Activated CD8-positive, alpha-beta memory T cell treated with anti-CD3 and anti-CD28 coated beads for 48 hours (primary cell): Measurements from ENCODE around the gene CPNE2.
"Not testable (repeated sequence)": the region's sequence is repeated elsewhere in the genome, so short reads cannot be mapped to it uniquely, and the experiment has no call there.

Source experiments
- DNase-seq, 3 experiments: peaks; one replicate each; pipeline ENCODE4 v3.0.0-alpha.2; 2020; ENCODE audit warnings: low read depth in 2 of 3, low spot score in 2 of 3

The CPNE2 gene

GRCh38 chr16:57069635-57070370 lies 22.6 kb upstream of the CPNE2 start:
- DNase-seq, result no peak

GRCh38 chr16:57070424-57070823 lies 22.0 kb upstream of the CPNE2 start:
- DNase-seq, result no peak

GRCh38 chr16:57071081-57071732 lies 21.2 kb upstream of the CPNE2 start:
- DNase-seq, result not testable (repeated sequence)

GRCh38 chr16:57071831-57072582 lies 20.4 kb upstream of the CPNE2 start:
- no peak for DNase-seq

GRCh38 chr16:57072616-57073275 lies 19.6 kb upstream of the CPNE2 start:
- DNase-seq, result no peak

GRCh38 chr16:57077714-57078113 lies 14.7 kb upstream of the CPNE2 start:
- no peak for DNase-seq

GRCh38 chr16:57081744-57082143 lies 10.6 kb upstream of the CPNE2 start:
- no peak for DNase-seq

- DNase-seq, result no peak
These were observed 9.7 kb upstream of the CPNE2 start for GRCh38 chr16:57082664-57083063.

- no peak for DNase-seq
These were observed 8.8 kb upstream of the CPNE2 start for GRCh38 chr16:57083485-57084126.

GRCh38 chr16:57084257-57084770 lies 8.1 kb upstream of the CPNE2 start:
- DNase-seq, result peak; percentile 48 to 51 (median 49)

- DNase-seq, result no peak
These were observed 7.4 kb upstream of the CPNE2 start for GRCh38 chr16:57084996-57085395.

- no peak for DNase-seq
These were observed 5.4 kb upstream of the CPNE2 start for GRCh38 chr16:57087003-57087402.

GRCh38 chr16:57089406-57089805 lies 3.0 kb upstream of the CPNE2 start:
- no peak for DNase-seq

- DNase-seq, result no peak
These were observed 996 bp upstream of the CPNE2 start for GRCh38 chr16:57091200-57091974.

- DNase-seq, result no peak
These were observed 516 bp downstream of the CPNE2 start for GRCh38 chr16:57092786-57093411.

GRCh38 chr16:57093666-57094564 lies 1.5 kb downstream of the CPNE2 start:
- DNase-seq, result no peak

GRCh38 chr16:57094911-57095310 lies 2.5 kb downstream of the CPNE2 start:
- DNase-seq, result no peak

- no peak for DNase-seq
These were observed 3.8 kb downstream of the CPNE2 start for GRCh38 chr16:57096192-57096591.

- no peak for DNase-seq
These were observed 4.4 kb downstream of the CPNE2 start for GRCh38 chr16:57096793-57097192.
